SK-N-SH (cell line): ENCODE results near the gene CCN5. TPM values are rescaled to one million over a fixed set of nuclear protein-coding genes. Genes with fewer than 3 reads are reported as not detected.
A peak's percentile ranks its signal among the peaks of the same experiment; 100 is the strongest.

Experiments used
- CTCF ChIA-PET: fragments of 300-600, 350-600 bp; formaldehyde crosslinking; extraction: SDS; loops from one replicate; lab custom pipeline; 2021; lab: Yijun Ruan, JAX
- POLR2A ChIA-PET: fragments of 350-600 bp; sonication (Branson Sonifier 250); formaldehyde crosslinking; extraction: SDS; loops from one replicate; lab custom pipeline; 2020; ENCODE audit warnings: antibody characterized with exemption, inconsistent platforms; lab: Yijun Ruan, JAX
- DNase-seq: peaks from one replicate; pipeline ENCODE4 v3.0.0; 2012
- H2AFZ ChIP-seq: fragments of 200-600 bp; sonication (generic); 2 replicates; pipeline ENCODE4 v1.8.1; 2016; ENCODE audit warnings: antibody characterized with exemption, mild to moderate bottlenecking, low read depth
- H3F3A ChIP-seq: fragments of 200-600 bp; sonication (generic); replicated peaks from 2 replicates; pipeline ENCODE3; 2016; ENCODE audit warnings: antibody characterized with exemption, mild to moderate bottlenecking; ENCODE audit not compliant: insufficient read depth
- H3K27ac ChIP-seq, 2 experiments: fragments of 200-500 bp in 1 of 2; fragments of 200-600 bp in 1 of 2; sonication (Bioruptor generic) in 1 of 2; sonication (generic), shearing (Covaris generic) in 1 of 2; 2 replicates each; pipeline versions ENCODE4 v1.5.1 to v1.6.1; 2014 to 2016; ENCODE audit warnings: low read depth in 2 of 2, inconsistent platforms in 1 of 2, low read length in 1 of 2, mild to moderate bottlenecking in 1 of 2, mixed read lengths in 1 of 2
- H3K27me3 ChIP-seq: fragments of 200-600 bp; sonication (generic), shearing (Covaris generic); 2 replicates; pipeline ENCODE4 v1.6.1; 2016; ENCODE audit warnings: mixed run types; ENCODE audit not compliant: insufficient read depth
- H3K36me3 ChIP-seq, 2 experiments: fragments of 200-500 bp in 1 of 2; fragments of 200-600 bp in 1 of 2; sonication (Bioruptor generic) in 1 of 2; sonication (generic) in 1 of 2; replicated peaks in 1 of 2; 2 replicates each; pipeline versions ENCODE3 to v1.5.1; 2014 to 2016; ENCODE audit warnings: low read length in 1 of 2, mild to moderate bottlenecking in 1 of 2; ENCODE audit not compliant: insufficient read depth in 2 of 2, control insufficient read depth in 1 of 2
- H3K4me1 ChIP-seq, 2 experiments: fragments of 200-500 bp in 1 of 2; fragments of 200-600 bp in 1 of 2; sonication (Bioruptor generic) in 1 of 2; sonication (generic), shearing (Covaris generic) in 1 of 2; 2 replicates each; pipeline versions ENCODE4 v1.5.1 to v1.6.1; 2014 to 2016; ENCODE audit warnings: low read depth in 1 of 2, low read length in 1 of 2, mixed run types in 1 of 2; ENCODE audit not compliant: insufficient read depth in 2 of 2, control insufficient read depth in 1 of 2
- H3K4me2 ChIP-seq: fragments of 200-600 bp; sonication (generic), shearing (Covaris generic); 2 replicates; pipeline ENCODE4 v1.6.1; 2017; ENCODE audit warnings: mixed run types
- H3K4me3 ChIP-seq, 2 experiments: fragments of 200-500 bp in 1 of 2; fragments of 200-600 bp in 1 of 2; sonication (Bioruptor generic) in 1 of 2; sonication (generic), shearing (Covaris generic) in 1 of 2; 2 replicates each; pipeline versions ENCODE4 v1.5.1 to v1.8.1; 2014 to 2016; ENCODE audit warnings: low read depth in 2 of 2, inconsistent platforms in 1 of 2, low read length in 1 of 2, mild to moderate bottlenecking in 1 of 2, mixed read lengths in 1 of 2, moderate library complexity in 1 of 2
- H3K79me2 ChIP-seq: fragments of 200-600 bp; sonication (generic); 2 replicates; pipeline ENCODE4 v1.8.1; 2017; ENCODE audit warnings: mild to moderate bottlenecking; ENCODE audit not compliant: insufficient read depth
- H3K9ac ChIP-seq: fragments of 200-600 bp; sonication (generic); 2 replicates; pipeline ENCODE4 v1.6.1; 2017; ENCODE audit warnings: mixed run types
- H3K9me2 ChIP-seq: fragments of 200-600 bp; sonication (generic); 2 replicates; pipeline ENCODE4 v1.6.1; 2017; ENCODE audit warnings: mixed run types
- H3K9me3 ChIP-seq: fragments of 200-600 bp; sonication (generic); 2 replicates; pipeline ENCODE4 v1.6.1; 2017; ENCODE audit warnings: mixed run types, mild to moderate bottlenecking, moderate library complexity
- H4K20me1 ChIP-seq: fragments of 200-600 bp; sonication (generic); 2 replicates; pipeline ENCODE4 v1.6.1; 2017; ENCODE audit warnings: mild to moderate bottlenecking, mixed run types; ENCODE audit not compliant: insufficient read depth
- CTCF ChIP-seq: fragments of 200-600 bp; sonication (generic); IDR thresholded peaks from 2 replicates; pipeline ENCODE4 v1.6.1; 2017; ENCODE audit warnings: antibody characterized with exemption, mild to moderate bottlenecking, moderate library complexity
- ELF1 ChIP-seq: IDR thresholded peaks from 2 replicates; pipeline ENCODE4 v1.4.0; 2012
- EP300 ChIP-seq, 2 experiments: IDR thresholded peaks; 2 replicates each; pipeline versions ENCODE4 v1.4.0 to v1.6.1; 2012; ENCODE audit warnings: borderline replicate concordance in 1 of 2, low read depth in 1 of 2, low read length in 1 of 2
- EZH2phosphoT487 ChIP-seq: fragments of 200-600 bp; sonication (generic); IDR thresholded peaks from 2 replicates; pipeline ENCODE4 v1.6.1; 2017; ENCODE audit warnings: low read depth, mixed run types, mild to moderate bottlenecking, antibody characterized with exemption, moderate library complexity, borderline replicate concordance
- FOSL2 ChIP-seq: IDR thresholded peaks from 2 replicates; pipeline ENCODE4 v1.4.0; 2012; ENCODE audit warnings: low read depth, mild to moderate bottlenecking, moderate library complexity, borderline replicate concordance
- FOXJ3 ChIP-seq: sonication (generic); formaldehyde crosslinking; IDR thresholded peaks from 2 replicates; pipeline ENCODE4 v1.5.1; 2020; ENCODE audit warnings: mild to moderate bottlenecking, missing genetic modification reagents
- IRF3 ChIP-seq: fragments of 150-350 bp; IDR thresholded peaks from 2 replicates; pipeline ENCODE4 v1.6.1; 2016; ENCODE audit warnings: mild to moderate bottlenecking, low read depth, low read length
- MEF2A ChIP-seq: IDR thresholded peaks from 2 replicates; pipeline ENCODE4 v1.4.0; 2012; ENCODE audit warnings: low read depth, borderline replicate concordance
- PBX3 ChIP-seq: IDR thresholded peaks from 2 replicates; pipeline ENCODE4; 2012
- RAD21 ChIP-seq: IDR thresholded peaks from 2 replicates; pipeline ENCODE4 v1.6.1; 2012; ENCODE audit warnings: mild to moderate bottlenecking, low read length
- RFX5 ChIP-seq: IDR thresholded peaks from 2 replicates; pipeline ENCODE4 v1.6.1; 2012; ENCODE audit warnings: mild to moderate bottlenecking, improper control_type of control experiment, low read length
- SIN3A ChIP-seq: IDR thresholded peaks from 2 replicates; pipeline ENCODE4 v1.6.1; 2012; ENCODE audit warnings: low read depth, mild to moderate bottlenecking, low read length, moderate library complexity, borderline replicate concordance
- TAF1 ChIP-seq: IDR thresholded peaks from 2 replicates; pipeline ENCODE4 v1.6.1; 2012; ENCODE audit warnings: low read depth, mild to moderate bottlenecking, low read length, moderate library complexity, borderline replicate concordance
- TCF12 ChIP-seq: IDR thresholded peaks from 2 replicates; pipeline ENCODE4 v1.4.0; 2012
- USF1 ChIP-seq: IDR thresholded peaks from 2 replicates; pipeline ENCODE4 v1.4.0; 2012; ENCODE audit warnings: low read depth, borderline replicate concordance
- YY1 ChIP-seq: IDR thresholded peaks from 2 replicates; pipeline ENCODE4 v1.4.0; 2012; ENCODE audit warnings: low read depth, mild to moderate bottlenecking
- WGBS: methylation state at CpG from one replicate; pipeline ENCODE4 v1.1.6; 2017; ENCODE audit warnings: low lambda C conversion rate; 5-methylcytosine and 5-hydroxymethylcytosine counted together
- polyA plus RNA-seq, 3 experiments: library from polyadenylated mRNA; depleted of rRNA; stranded (reverse); fragments of >200 nt; gene quantifications; 2 replicates each; pipeline ENCODE4 v1.2.3, GENCODE V29; 2012

The CCN5 gene
- polyA plus RNA-seq, 1 of the 3 experiments (the other 2 are of a cell fraction), result 0.05 TPM

DNA sequence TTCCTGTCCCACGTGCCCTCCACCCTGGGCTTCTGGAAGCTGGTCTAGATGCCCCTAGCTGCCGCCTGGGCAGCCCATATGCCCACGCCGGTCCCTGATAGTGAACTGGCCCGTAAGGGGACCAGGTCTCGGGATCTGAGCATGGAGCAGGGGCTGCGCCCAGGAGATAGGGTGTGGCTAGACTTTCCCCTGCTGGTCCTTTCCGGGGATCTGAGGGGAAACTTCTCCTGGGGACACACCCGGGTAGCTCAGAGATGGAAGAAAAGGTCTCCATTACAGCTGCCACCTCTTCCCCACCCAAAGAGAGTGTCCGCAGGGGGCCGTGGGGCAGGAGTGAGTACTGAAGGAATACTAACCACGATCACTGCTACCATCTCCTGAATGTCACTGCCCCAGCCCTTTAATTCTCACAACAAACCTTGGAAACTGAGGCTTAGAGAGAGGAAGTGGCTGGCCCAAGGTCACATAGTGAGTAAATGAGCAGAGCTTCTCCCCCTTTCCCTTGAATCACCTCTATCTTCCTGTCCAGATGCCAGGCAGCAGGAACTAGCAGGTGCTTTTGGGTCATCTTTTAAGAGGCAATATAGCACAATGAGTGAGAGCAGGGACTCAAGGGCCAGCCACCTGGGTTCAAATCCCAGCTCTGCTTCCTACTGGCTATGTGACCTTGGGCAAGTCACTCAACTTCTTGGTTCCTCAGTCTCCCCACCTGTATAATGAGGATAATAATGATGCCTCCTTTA lies 11.8 kb upstream of the CCN5 start:
- peaks cover 5 to 14% of the 10 kb centered on the region in 2 experiments; a peak in 2 of 4 replicates for H3K4me1 ChIP-seq
- H4K20me1 ChIP-seq, result no peaks in the 10 kb centered on the region
- no peak overlapping the region for H3K4me2 ChIP-seq
- H3K9me2 ChIP-seq, result no peaks in the 10 kb centered on the region
- CTCF ChIA-PET, result interaction anchor here (0.6 to 7.0 kb wide), 4 partner anchors 20 to 164 kb away, joined by 3 to 61 read pairs (median 4); no protein-coding TSS in a partner anchor
- H2AFZ ChIP-seq, result peak overlapping the region; percentile 62; the same call in 1 of the 2 replicates
- no peaks in the 10 kb centered on the region for H3K79me2 ChIP-seq
- no peak overlapping the region for H3K9ac ChIP-seq
- 92% methylated on average over 11 of the region's 12 CpGs for WGBS
- TF ChIP-seq USF1 (no peak), EP300 (IDR thresholded peaks at IDR 0.05; ENCODE audit: borderline replicate concordance in 1 of 2, low read depth in 1 of 2, low read length in 1 of 2) (no peak), TCF12 (no peak), FOXJ3 (CRISPR knock-in tag) (no peak), ELF1 (no peak)
- TF ChIP-seq, all 33 proteins: peak for 0
- Histone ChIP-seq H3K27me3 (no peaks in the 10 kb centered on the region), H3K9me3 (no peaks in the 10 kb centered on the region), H3F3A (no peaks in the 10 kb centered on the region), H3K27ac (no peak overlapping the region), H3K4me3 (no peak overlapping the region), H3K36me3 (no peaks in the 10 kb centered on the region)
- POLR2A ChIA-PET, result no interaction called here
- DNase-seq, result no peak

- H3K36me3 ChIP-seq, result no peaks in the 10 kb centered on the region
- peak overlapping the region; percentile 62; the same call in 1 of the 2 replicates for H2AFZ ChIP-seq
- H3K9ac ChIP-seq, result no peak overlapping the region
- H3K27ac ChIP-seq, result no peak overlapping the region
- H3K9me3 ChIP-seq, result no peaks in the 10 kb centered on the region
- ChIA-PET POLR2A (no interaction called here), CTCF (interaction anchor here (1.0 to 7.0 kb wide), 3 partner anchors 20 to 163 kb away, joined by 4 to 61 read pairs (median 5); no protein-coding TSS in a partner anchor)
- no peaks in the 10 kb centered on the region for H4K20me1 ChIP-seq
- no peaks in the 10 kb centered on the region for H3K9me2 ChIP-seq
- 93% methylated on average over 9 of the region's 9 CpGs for WGBS
- H3K4me1 ChIP-seq, result peaks cover 5 to 14% of the 10 kb centered on the region in 2 experiments; a peak in 2 of 4 replicates
- H3K4me3 ChIP-seq, result no peak overlapping the region
- TF ChIP-seq RAD21 (no peak), RFX5 (no peak), YY1 (no peak), CTCF (no peak), MEF2A (no peak), IRF3 (no peak), ELF1 (no peak), FOSL2 (no peak), SIN3A (no peak), EZH2phosphoT487 (no peak), PBX3 (no peak), TAF1 (no peak)
- H3K79me2 ChIP-seq, result no peaks in the 10 kb centered on the region
- H3K27me3 ChIP-seq, result no peaks in the 10 kb centered on the region
- DNase-seq, result no peak
- H3K4me2 ChIP-seq, result peak overlapping the region; percentile 33; the same call in 1 of the 2 replicates
- H3F3A ChIP-seq, result no peaks in the 10 kb centered on the region
These were observed 11.1 kb upstream of the CCN5 start for GRCh38 chr20:44703956-44704488.
